H1 (cell line): ENCODE results near the gene TSHZ2. TPM values are rescaled to one million over a fixed set of nuclear protein-coding genes. Genes with fewer than 3 reads are reported as not detected.

ENCODE experiments used
- CTCF ChIA-PET: fragments of 300-600 bp; sonication (Branson Sonifier 250); formaldehyde crosslinking; loops from one replicate; lab custom pipeline; 2021; ENCODE audit not compliant: partially characterized antibody; lab: Charles Lee
- POLR2A ChIA-PET: fragments of 300-600 bp; sonication (Branson Sonifier 250); formaldehyde crosslinking; loops from one replicate; lab custom pipeline; 2021; ENCODE audit warnings: inconsistent platforms; ENCODE audit not compliant: partially characterized antibody; lab: Charles Lee
- DNase-seq, 2 experiments: peaks; one replicate each; pipeline versions ENCODE4 v3.0.0 to v3.0.0-alpha.2; 2010 to 2022; ENCODE audit warnings: low spot score in 2 of 2, low read depth in 1 of 2, mixed read lengths in 1 of 2
- FAIRE-seq: peaks from 2 replicates; lab custom pipeline; 2011; peaks lifted over from hg19 to GRCh38; lab: Jason Lieb, UNC
- H2AFZ ChIP-seq: 2 replicates; pipeline ENCODE4 v1.8.1; 2012; ENCODE audit warnings: low read length, inconsistent platforms
- H2AK5ac ChIP-seq: 2 replicates; pipeline ENCODE4 v1.6.1; 2013; ENCODE audit warnings: low read depth, low read length
- H2BK120ac ChIP-seq: replicated peaks from 2 replicates; pipeline ENCODE3; 2013; ENCODE audit warnings: low read depth, low read length, inconsistent platforms
- H2BK12ac ChIP-seq: 2 replicates; pipeline ENCODE4 v1.6.1; 2013; ENCODE audit warnings: low read depth, low read length
- H2BK15ac ChIP-seq: 2 replicates; pipeline ENCODE4 v1.6.1; 2013; ENCODE audit warnings: low read length
- H2BK20ac ChIP-seq: 2 replicates; pipeline ENCODE4 v1.6.1; 2013; ENCODE audit warnings: low read length
- H2BK5ac ChIP-seq: 2 replicates; pipeline ENCODE4 v1.6.1; 2013; ENCODE audit warnings: low read depth, low read length
- H3K14ac ChIP-seq: 2 replicates; pipeline ENCODE4 v1.6.1; 2013; ENCODE audit warnings: inconsistent platforms; ENCODE audit not compliant: insufficient read length
- H3K18ac ChIP-seq: 2 replicates; pipeline ENCODE4 v1.6.1; 2013; ENCODE audit warnings: low read length; ENCODE audit errors: extremely low read depth
- H3K23ac ChIP-seq: 2 replicates; pipeline ENCODE4 v1.6.1; 2013; ENCODE audit warnings: inconsistent platforms; ENCODE audit not compliant: insufficient read length
- H3K23me2 ChIP-seq: 2 replicates; pipeline ENCODE4 v1.6.1; 2013; ENCODE audit warnings: low read depth, low read length
- H3K27ac ChIP-seq: 2 replicates; pipeline ENCODE4 v1.6.1; 2011; ENCODE audit warnings: low read depth, low read length, inconsistent platforms
- H3K27me3 ChIP-seq, 4 experiments: replicated peaks in 1 of 4; 1 replicate in 1 of 4; 2 replicates in 3 of 4; pipeline versions ENCODE4 v1.6.1 to v1.8.1; 2011 to 2013; ENCODE audit warnings: low read length in 3 of 4, mild to moderate bottlenecking in 3 of 4, inconsistent platforms in 2 of 4, mixed read lengths in 2 of 4, moderate library complexity in 1 of 4; ENCODE audit not compliant: control insufficient read depth in 3 of 4, insufficient read depth in 3 of 4; ENCODE audit errors: extremely low read depth in 1 of 4
- H3K36me3 ChIP-seq, 4 experiments: 2 replicates each; pipeline versions ENCODE4 v1.6.1 to v1.8.1; 2011 to 2013; ENCODE audit warnings: mild to moderate bottlenecking in 4 of 4, low read length in 3 of 4, moderate library complexity in 2 of 4, control low read depth in 1 of 4, inconsistent platforms in 1 of 4; ENCODE audit not compliant: insufficient read depth in 4 of 4, control insufficient read depth in 2 of 4
- H3K4ac ChIP-seq: replicated peaks from 2 replicates; pipeline ENCODE3; 2013; ENCODE audit warnings: low read length, low read depth, mixed read lengths, inconsistent platforms; ENCODE audit not compliant: insufficient read length
- H3K4me1 ChIP-seq, 4 experiments: replicated peaks in 1 of 4; 1 replicate in 1 of 4; 2 replicates in 3 of 4; pipeline versions ENCODE4 v1.6.1 to v1.8.1; 2011 to 2013; ENCODE audit warnings: low read length in 3 of 4, inconsistent platforms in 2 of 4, mixed read lengths in 1 of 4; ENCODE audit not compliant: insufficient read depth in 4 of 4, control insufficient read depth in 3 of 4
- H3K4me2 ChIP-seq, 2 experiments: 2 replicates each; pipeline versions ENCODE4 v1.6.1 to v1.8.1; 2011 to 2013; ENCODE audit warnings: low read depth in 2 of 2, low read length in 2 of 2, control low read depth in 1 of 2, inconsistent platforms in 1 of 2, mild to moderate bottlenecking in 1 of 2; ENCODE audit not compliant: insufficient read depth in 1 of 2
- H3K4me3 ChIP-seq, 4 experiments: fragments of 200-600, 300-600 bp in 1 of 4; sonication (generic), shearing (Covaris generic), sonication (Bioruptor Twin) in 1 of 4; 2 replicates each; pipeline versions ENCODE4 v1.5.1 to v1.8.1; 2011 to 2016; ENCODE audit warnings: low read length in 4 of 4, low read depth in 3 of 4, control low read depth in 2 of 4, inconsistent platforms in 2 of 4, mild to moderate bottlenecking in 2 of 4, mixed read lengths in 1 of 4, moderate library complexity in 1 of 4; ENCODE audit not compliant: insufficient read depth in 2 of 4; ENCODE audit errors: extremely low read depth in 1 of 4
- H3K56ac ChIP-seq: replicated peaks from 2 replicates; pipeline ENCODE3; 2013; ENCODE audit warnings: low read depth, mild to moderate bottlenecking, mixed read lengths, low read length, inconsistent platforms; ENCODE audit not compliant: insufficient read length
- H3K79me1 ChIP-seq: 2 replicates; pipeline ENCODE4 v1.6.1; 2013; ENCODE audit warnings: low read depth, low read length, control low read depth
- H3K79me2 ChIP-seq, 2 experiments: 2 replicates each; pipeline versions ENCODE4 v1.6.1 to v1.8.1; 2012 to 2013; ENCODE audit warnings: low read length in 2 of 2, mild to moderate bottlenecking in 2 of 2, inconsistent platforms in 1 of 2; ENCODE audit not compliant: insufficient read depth in 2 of 2, control insufficient read depth in 1 of 2
- H3K9ac ChIP-seq, 4 experiments: replicated peaks in 1 of 4; 1 replicate in 1 of 4; 2 replicates in 3 of 4; pipeline versions ENCODE4 v1.6.1 to v1.8.1; 2011 to 2013; ENCODE audit warnings: low read depth in 3 of 4, low read length in 3 of 4, control low read depth in 2 of 4, mild to moderate bottlenecking in 2 of 4, moderate library complexity in 2 of 4, inconsistent platforms in 1 of 4; ENCODE audit errors: extremely low read depth in 1 of 4
- H3K9me3 ChIP-seq, 2 experiments: 2 replicates each; pipeline versions ENCODE4 v1.6.1 to v1.8.1; 2012 to 2013; ENCODE audit warnings: mild to moderate bottlenecking in 2 of 2, moderate library complexity in 2 of 2, control low read depth in 1 of 2, inconsistent platforms in 1 of 2, low read depth in 1 of 2, low read length in 1 of 2, mixed read lengths in 1 of 2; ENCODE audit not compliant: insufficient read depth in 2 of 2
- H4K20me1 ChIP-seq, 2 experiments: replicated peaks in 1 of 2; 2 replicates each; pipeline versions ENCODE3 to v1.8.1; 2011 to 2013; ENCODE audit warnings: inconsistent platforms in 2 of 2, low read length in 2 of 2, mild to moderate bottlenecking in 1 of 2; ENCODE audit not compliant: insufficient read depth in 2 of 2, control insufficient read depth in 1 of 2
- H4K5ac ChIP-seq: 2 replicates; pipeline ENCODE4 v1.6.1; 2013; ENCODE audit warnings: low read length, low read depth, mixed read lengths, inconsistent platforms; ENCODE audit not compliant: insufficient read length
- H4K8ac ChIP-seq: 2 replicates; pipeline ENCODE4 v1.8.0; 2013; ENCODE audit warnings: mild to moderate bottlenecking, moderate library complexity, low read length, inconsistent platforms; ENCODE audit not compliant: insufficient read depth; ENCODE audit errors: extremely low read depth
- H4K91ac ChIP-seq: replicated peaks from 2 replicates; pipeline ENCODE3; 2013; ENCODE audit warnings: low read length, mixed read lengths, inconsistent platforms; ENCODE audit not compliant: insufficient read length
- ASH2L ChIP-seq: fragments of 200-600, 300-600 bp; sonication (generic); IDR thresholded peaks from one replicate; pipeline ENCODE4 v1.7.1; 2017; ENCODE audit warnings: low read length
- CEBPB ChIP-seq: IDR thresholded peaks from 2 replicates; pipeline ENCODE4 v1.6.1; 2012; ENCODE audit warnings: low read depth, low read length
- CHD2 ChIP-seq: IDR thresholded peaks from 2 replicates; pipeline ENCODE4 v1.6.1; 2012; ENCODE audit warnings: low read length, improper control_type of control experiment
- KDM5A ChIP-seq: fragments of 200-600 bp; IDR thresholded peaks from 2 replicates; pipeline ENCODE4 v1.7.1; 2012; ENCODE audit warnings: mild to moderate bottlenecking, low read length, inconsistent platforms, mixed read lengths
- MAFK ChIP-seq: IDR thresholded peaks from 2 replicates; pipeline ENCODE4 v1.6.1; 2012; ENCODE audit warnings: low read depth, mild to moderate bottlenecking, improper control_type of control experiment, low read length
- NANOG ChIP-seq: IDR thresholded peaks from 2 replicates; pipeline ENCODE4 v1.6.1; 2011; ENCODE audit warnings: low read length, low read depth, mild to moderate bottlenecking, inconsistent platforms; ENCODE audit not compliant: insufficient read depth, poor library complexity, severe bottlenecking
- NRF1 ChIP-seq: IDR thresholded peaks from 2 replicates; pipeline ENCODE4 v1.6.1; 2011; ENCODE audit warnings: mild to moderate bottlenecking, low read depth, low read length, improper control_type of control experiment
- PHF8 ChIP-seq: fragments of 200-600 bp; sonication (generic); conservative IDR thresholded peaks from 2 replicates; pipeline ENCODE4 v1.7.1; 2012; ENCODE audit warnings: low read depth, mild to moderate bottlenecking, inconsistent platforms, low read length, moderate library complexity
- POLR2AphosphoS5 ChIP-seq: IDR thresholded peaks from 2 replicates; pipeline ENCODE4 v1.6.1; 2011; ENCODE audit warnings: low read depth, low read length
- POU5F1 ChIP-seq: IDR thresholded peaks from 2 replicates; pipeline ENCODE4 v1.6.1; 2011; ENCODE audit warnings: low read depth, mild to moderate bottlenecking, low read length, moderate library complexity
- RFX5 ChIP-seq: IDR thresholded peaks from 2 replicates; pipeline ENCODE4 v1.6.1; 2011; ENCODE audit warnings: low read depth, low read length, improper control_type of control experiment, borderline replicate concordance
- RXRA ChIP-seq: IDR thresholded peaks from 2 replicates; pipeline ENCODE4 v1.6.1; 2011; ENCODE audit warnings: low read depth, mild to moderate bottlenecking, low read length, moderate library complexity; ENCODE audit not compliant: insufficient read depth
- SIX5 ChIP-seq: IDR thresholded peaks from 2 replicates; pipeline ENCODE4 v1.6.1; 2011; ENCODE audit warnings: mild to moderate bottlenecking, low read depth, low read length
- SP4 ChIP-seq: IDR thresholded peaks from 2 replicates; pipeline ENCODE4 v1.6.1; 2012; ENCODE audit warnings: low read length, inconsistent platforms
- SRF ChIP-seq: IDR thresholded peaks from 2 replicates; pipeline ENCODE4 v1.6.1; 2011; ENCODE audit warnings: mild to moderate bottlenecking, low read depth, low read length, moderate library complexity
- TEAD4 ChIP-seq: IDR thresholded peaks from 2 replicates; pipeline ENCODE4 v1.6.1; 2012; ENCODE audit warnings: low read depth, low read length, inconsistent platforms, mixed read lengths
- ZNF274 ChIP-seq: IDR thresholded peaks from 2 replicates; pipeline ENCODE4 v1.7.0; 2012; ENCODE audit warnings: low read length, borderline replicate concordance; ENCODE audit errors: extremely low read depth
- WGBS, 2 experiments: shearing (Covaris generic) in 1 of 2; methylation state at CpG; one replicate each; pipeline versions ENCODE4 v1.1.6 to v1.1.7; 2013 to 2015; ENCODE audit warnings: low lambda C conversion rate in 2 of 2, mixed read lengths in 2 of 2, inconsistent platforms in 1 of 2, low coverage in 1 of 2, missing lambda C conversion rate in 1 of 2; ENCODE audit not compliant: insufficient replicate concordance in 2 of 2, insufficient coverage in 1 of 2, insufficient read length in 1 of 2; ENCODE audit errors: extremely low coverage in 1 of 2, missing lambda C conversion rate in 1 of 2; 5-methylcytosine and 5-hydroxymethylcytosine counted together
- polyA plus RNA-seq, 7 experiments: library from polyadenylated mRNA; depleted of rRNA in 3 of 7; stranded (reverse) in 5 of 7; unstranded in 2 of 7; fragments of >200 nt in 5 of 7; fragments of 200-250 nt in 2 of 7; gene quantifications; 1 replicate in 5 of 7; 2 replicates in 1 of 7; 4 replicates in 1 of 7; pipeline versions ENCODE4 v1.2.1 to v1.2.3, GENCODE V29; 2011 to 2013; ENCODE audit warnings: missing spikeins in 2 of 7, mixed read lengths in 2 of 7
- total RNA-seq: library from RNA; stranded (reverse); fragmentation: NEBNext Ultra II Directional; extraction: Animal tissue kit (Norgen Biotek cat#: 25700); gene quantifications from 2 replicates; pipeline ENCODE4 v1.2.1, GENCODE V29; 2021

Gene TSHZ2
- total and polyA plus RNA-seq, 2 of the 8 experiments (the other 6 are each of a cell fraction or from before 2014, with no cell fraction given), result 0.14 to 0.30 TPM

DNA sequence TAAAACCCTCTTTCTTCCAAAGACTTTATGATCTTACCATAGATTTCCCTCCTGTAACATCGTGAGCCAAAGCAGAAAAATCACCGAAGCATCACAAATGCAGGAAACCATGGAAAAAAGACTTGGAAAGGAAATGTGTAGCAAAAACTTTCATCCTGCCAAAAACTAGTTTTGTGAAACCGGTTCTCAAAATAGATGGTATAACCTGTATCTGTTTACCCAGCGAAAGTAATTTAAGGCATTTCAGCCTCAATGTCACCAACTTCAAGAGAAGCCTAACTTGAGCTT lies 407.6 kb downstream of the TSHZ2 start:
- Histone ChIP-seq H4K8ac (no peak overlapping the region), H3K23ac (no peak overlapping the region), H3K27ac (no peak overlapping the region), H4K20me1 (no peaks in the 10 kb centered on the region), H3K4me1 (no peaks in the 10 kb centered on the region), H3K14ac (no peak overlapping the region), H3K4me3 (no peak overlapping the region), H2BK20ac (no peak overlapping the region), H3K9ac (no peak overlapping the region), H3K23me2 (no peaks in the 10 kb centered on the region), H4K5ac (no peak overlapping the region), H3K27me3 (no peaks in the 10 kb centered on the region), H4K91ac (no peak overlapping the region), H3K79me1 (no peaks in the 10 kb centered on the region), H3K18ac (no peak overlapping the region), H3K79me2 (no peaks in the 10 kb centered on the region), H2BK15ac (no peak overlapping the region), H2BK5ac (no peak overlapping the region), H2AFZ (no peak overlapping the region), H3K4me2 (no peak overlapping the region), H2AK5ac (no peak overlapping the region), H3K9me3 (no peaks in the 10 kb centered on the region), H2BK120ac (no peak overlapping the region), H3K36me3 (no peaks in the 10 kb centered on the region), H3K56ac (no peak overlapping the region), H3K4ac (no peak overlapping the region), H2BK12ac (no peak overlapping the region)
- FAIRE-seq, result no peak
- CTCF ChIA-PET, result interaction anchor here (0.6 kb wide), 1 partner anchor 118 kb away, joined by 3 read pairs; no protein-coding TSS in a partner anchor
- POLR2A ChIA-PET, result no interaction called here
- WGBS, 2 experiments, result 91% methylated on average over 4 of the region's 4 CpGs; no CpG with 5 or more reads in 1 of the 2 experiments
- TF ChIP-seq ZNF274 (no peak), CEBPB (no peak), POLR2AphosphoS5 (no peak), NRF1 (no peak), TEAD4 (no peak), RFX5 (no peak), MAFK (no peak), SIX5 (no peak), CHD2 (no peak), NANOG (no peak), RXRA (no peak), ASH2L (no peak), POU5F1 (no peak), KDM5A (no peak), SRF (no peak), PHF8 (no peak), SP4 (no peak)
- DNase-seq, result no peak
